HG02678 (cell line): ENCODE data around the gene CNTNAP5.

ENCODE experiments used
- ATAC-seq: cut with Tn5 transposase; IDR thresholded peaks from one replicate; pipeline ENCODE4 v1.9.1; 2021; ENCODE audit warnings: mild to moderate bottlenecking, moderate library complexity; ENCODE audit not compliant: unreplicated experiment

Gene CNTNAP5

GRCh38 chr2:124774781-124775180, 749.7 kb downstream of the CNTNAP5 start:
- no peak for ATAC-seq

- ATAC-seq: no peak
Observed at GRCh38 chr2:124776332-124776731, 751.2 kb downstream of the CNTNAP5 start.

- no peak for ATAC-seq
Observed at GRCh38 chr2:124778076-124778475, 753.0 kb downstream of the CNTNAP5 start.

GRCh38 chr2:124796647-124797046, 771.6 kb downstream of the CNTNAP5 start:
- ATAC-seq: no peak

GRCh38 chr2:124797049-124797448, 772.0 kb downstream of the CNTNAP5 start:
- ATAC-seq: no peak

- no peak for ATAC-seq
Observed at GRCh38 chr2:124798551-124798950, 773.5 kb downstream of the CNTNAP5 start.

- peak; percentile 75 for ATAC-seq
Observed at GRCh38 chr2:124804014-124804940, 779.2 kb downstream of the CNTNAP5 start.

- ATAC-seq: no peak
Observed at GRCh38 chr2:124805060-124805459, 780.0 kb downstream of the CNTNAP5 start.

GRCh38 chr2:124810132-124810531, 785.0 kb downstream of the CNTNAP5 start:
- ATAC-seq: no peak

GRCh38 chr2:124814968-124815745, 790.1 kb downstream of the CNTNAP5 start:
- no peak for ATAC-seq

GRCh38 chr2:124816007-124816406, 790.9 kb downstream of the CNTNAP5 start:
- ATAC-seq: no peak

- no peak for ATAC-seq
Observed at GRCh38 chr2:124822516-124822915, 797.4 kb downstream of the CNTNAP5 start.

GRCh38 chr2:124824441-124824840, 799.4 kb downstream of the CNTNAP5 start:
- no peak for ATAC-seq

- ATAC-seq: no peak
Observed at GRCh38 chr2:124832521-124832920, 807.4 kb downstream of the CNTNAP5 start.

- no peak for ATAC-seq
Observed at GRCh38 chr2:124834331-124834730, 809.2 kb downstream of the CNTNAP5 start.

- no peak for ATAC-seq
Observed at GRCh38 chr2:124835331-124835730, 810.2 kb downstream of the CNTNAP5 start.

- ATAC-seq: no peak
Observed at GRCh38 chr2:124836416-124836815, 811.3 kb downstream of the CNTNAP5 start.

GRCh38 chr2:124837496-124837895, 812.4 kb downstream of the CNTNAP5 start:
- ATAC-seq: no peak

- ATAC-seq: no peak
Observed at GRCh38 chr2:124838406-124838805, 813.3 kb downstream of the CNTNAP5 start.

- no peak for ATAC-seq
Observed at GRCh38 chr2:124867247-124867646, 842.2 kb downstream of the CNTNAP5 start.

GRCh38 chr2:124874219-124874618, 849.1 kb downstream of the CNTNAP5 start:
- no peak for ATAC-seq

GRCh38 chr2:124874676-124875075, 849.6 kb downstream of the CNTNAP5 start:
- no peak for ATAC-seq
